SK-N-SH treated with all-trans-retinoic acid at 6 μM for 48 hours (cell line): ENCODE results near the gene RASA2.

ENCODE experiments used
- ATAC-seq: fragments of 200-7000 bp; cut with Tn5 transposase; 3 replicates; pipeline ENCODE4 v1.9.1; 2020; ENCODE audit warnings: mild to moderate bottlenecking, moderate library complexity
- ARNTL ChIP-seq: fragments of 450-650 bp; formaldehyde crosslinking; IDR thresholded peaks from 2 replicates; pipeline ENCODE4 v1.5.0; 2020; ENCODE audit warnings: low read depth, mild to moderate bottlenecking, moderate library complexity, borderline replicate concordance
- BACH2 ChIP-seq: fragments of 250-450 bp; sonication (Bioruptor Pico); IDR thresholded peaks from 2 replicates; pipeline ENCODE4 v1.9.0; 2021; ENCODE audit warnings: mild to moderate bottlenecking, borderline replicate concordance
- CREB5 ChIP-seq: fragments of 250-450 bp; sonication (Bioruptor Pico); IDR thresholded peaks from 2 replicates; pipeline ENCODE4 v1.5.1; 2020; ENCODE audit warnings: low read depth, mild to moderate bottlenecking, moderate library complexity
- CSDC2 ChIP-seq: fragments of 250-450 bp; sonication (Bioruptor Pico); IDR thresholded peaks from 2 replicates; pipeline ENCODE4 v1.5.0; 2020; ENCODE audit warnings: mild to moderate bottlenecking, moderate library complexity
- ESRRG ChIP-seq: fragments of 250-450 bp; sonication (Bioruptor Pico); IDR thresholded peaks from 2 replicates; pipeline ENCODE4 v1.6.1; 2021; ENCODE audit warnings: mild to moderate bottlenecking
- GLIS3 ChIP-seq: fragments of 250-450 bp; sonication (Bioruptor Pico); IDR thresholded peaks from 2 replicates; pipeline ENCODE4 v1.5.0; 2020; ENCODE audit warnings: mild to moderate bottlenecking, moderate library complexity
- ISL1 ChIP-seq: fragments of 250-450 bp; sonication (Bioruptor Pico); IDR thresholded peaks from 2 replicates; pipeline ENCODE4 v2.1.2; 2022; ENCODE audit warnings: mild to moderate bottlenecking, moderate library complexity
- OSR1 ChIP-seq: fragments of 250-450 bp; sonication (Bioruptor Pico); IDR thresholded peaks from 2 replicates; pipeline ENCODE4 v1.8.0; 2022; ENCODE audit warnings: moderate library complexity, mild to moderate bottlenecking, inconsistent platforms
- PPARA ChIP-seq: fragments of 250-450 bp; sonication (Bioruptor Pico); IDR thresholded peaks from 2 replicates; pipeline ENCODE4 v1.5.0; 2020; ENCODE audit warnings: mild to moderate bottlenecking, borderline replicate concordance
- RARB ChIP-seq: fragments of 250-450 bp; sonication (Bioruptor Pico); IDR thresholded peaks from 2 replicates; pipeline ENCODE4 v1.8.0; 2021; ENCODE audit warnings: mild to moderate bottlenecking, moderate library complexity
- SNAI2 ChIP-seq: fragments of 250-450 bp; sonication (Bioruptor Pico); IDR thresholded peaks from 2 replicates; pipeline ENCODE4 v1.5.0; 2020; ENCODE audit warnings: mild to moderate bottlenecking, moderate library complexity
- TCF4 ChIP-seq: fragments of 250-450 bp; sonication (Bioruptor Pico); IDR thresholded peaks from 2 replicates; pipeline ENCODE4 v1.8.0; 2021; ENCODE audit warnings: mild to moderate bottlenecking, moderate library complexity, borderline replicate concordance
- ZC3H10 ChIP-seq: fragments of 250-450 bp; sonication (Bioruptor Pico); IDR thresholded peaks from 2 replicates; pipeline ENCODE4 v1.5.1; 2021; ENCODE audit warnings: mild to moderate bottlenecking, moderate library complexity
- ZFP3 ChIP-seq: fragments of 250-450 bp; sonication (Bioruptor Pico); IDR thresholded peaks from 2 replicates; pipeline ENCODE4 v1.5.0; 2020; ENCODE audit warnings: mild to moderate bottlenecking, moderate library complexity
- ZFP30 ChIP-seq: fragments of 450-650 bp; formaldehyde crosslinking; IDR thresholded peaks from 2 replicates; pipeline ENCODE4 v1.5.0; 2022; ENCODE audit warnings: mild to moderate bottlenecking, moderate library complexity
- ZNF70 ChIP-seq: fragments of 450-650 bp; formaldehyde crosslinking; IDR thresholded peaks from 2 replicates; pipeline ENCODE4 v1.5.0; 2020; ENCODE audit warnings: mild to moderate bottlenecking, moderate library complexity
- ZNF8 ChIP-seq: fragments of 450-650 bp; formaldehyde crosslinking; IDR thresholded peaks from 2 replicates; pipeline ENCODE4 v1.5.0; 2020; ENCODE audit warnings: mild to moderate bottlenecking, moderate library complexity
- TF ChIP-seq, protein P1 (sequence below): fragments of 250-450 bp; sonication (Bioruptor Pico); IDR thresholded peaks from 2 replicates; pipeline ENCODE4 v1.5.1; 2021; ENCODE audit warnings: mild to moderate bottlenecking, moderate library complexity
- TF ChIP-seq, protein P2 (sequence below): fragments of 250-450 bp; sonication (Bioruptor Pico); IDR thresholded peaks from 2 replicates; pipeline ENCODE4 v1.5.0; 2020; ENCODE audit warnings: mild to moderate bottlenecking, moderate library complexity
- TF ChIP-seq, protein P3 (sequence below): fragments of 250-450 bp; sonication (Bioruptor Pico); IDR thresholded peaks from 2 replicates; pipeline ENCODE4 v1.8.0; 2020; ENCODE audit warnings: mild to moderate bottlenecking, moderate library complexity, borderline replicate concordance

RASA2 gene

GRCh38 chr3:141450727-141451375 lies 36.0 kb upstream of the RASA2 start (continued):
- TF ChIP-seq CREB5 (CRISPR knock-in tag) (no peak), RARB (CRISPR knock-in tag) (no peak), PPARA (CRISPR knock-in tag) (no peak), ZFP3 (no peak), GLIS3 (CRISPR knock-in tag) (no peak), ZC3H10 (CRISPR knock-in tag) (no peak), ZNF70 (CRISPR knock-in tag) (no peak)

DNA sequence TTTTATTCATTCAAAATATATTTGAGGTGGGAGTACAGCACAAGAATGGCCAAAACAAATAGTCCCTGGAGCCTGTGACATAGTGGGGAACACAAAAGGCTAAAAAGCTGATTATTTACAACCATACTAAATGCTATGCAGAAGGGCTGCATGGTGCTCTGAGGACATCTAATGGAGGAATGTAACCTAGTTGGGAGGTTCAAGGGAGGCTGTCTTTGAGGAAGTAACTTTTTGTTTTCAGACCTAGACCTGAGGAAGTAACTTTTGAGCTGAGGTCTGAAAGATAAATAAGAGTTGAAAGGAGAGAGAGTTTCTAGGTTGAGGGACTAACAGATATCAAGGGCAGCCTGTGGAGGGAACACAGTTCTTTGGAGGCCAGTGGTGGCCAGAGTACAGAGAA lies 34.8 kb upstream of the RASA2 start:
- TF ChIP-seq ZFP30 (CRISPR knock-in tag) (no peak), ESRRG (CRISPR knock-in tag) (no peak), OSR1 (CRISPR knock-in tag) (no peak), TCF4 (CRISPR knock-in tag) (no peak), CSDC2 (CRISPR knock-in tag) (no peak), SNAI2 (CRISPR knock-in tag) (no peak)
- TF ChIP-seq, protein P1, sequence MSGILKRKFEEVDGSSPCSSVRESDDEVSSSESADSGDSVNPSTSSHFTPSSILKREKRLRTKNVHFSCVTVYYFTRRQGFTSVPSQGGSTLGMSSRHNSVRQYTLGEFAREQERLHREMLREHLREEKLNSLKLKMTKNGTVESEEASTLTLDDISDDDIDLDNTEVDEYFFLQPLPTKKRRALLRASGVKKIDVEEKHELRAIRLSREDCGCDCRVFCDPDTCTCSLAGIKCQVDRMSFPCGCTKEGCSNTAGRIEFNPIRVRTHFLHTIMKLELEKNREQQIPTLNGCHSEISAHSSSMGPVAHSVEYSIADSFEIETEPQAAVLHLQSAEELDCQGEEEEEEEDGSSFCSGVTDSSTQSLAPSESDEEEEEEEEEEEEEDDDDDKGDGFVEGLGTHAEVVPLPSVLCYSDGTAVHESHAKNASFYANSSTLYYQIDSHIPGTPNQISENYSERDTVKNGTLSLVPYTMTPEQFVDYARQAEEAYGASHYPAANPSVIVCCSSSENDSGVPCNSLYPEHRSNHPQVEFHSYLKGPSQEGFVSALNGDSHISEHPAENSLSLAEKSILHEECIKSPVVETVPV (CRISPR knock-in tag): no peak
- ATAC-seq: peak; percentile 86

GRCh38 chr3:141452773-141453172 lies 34.1 kb upstream of the RASA2 start:
- no peak for ATAC-seq
- TF ChIP-seq PPARA (CRISPR knock-in tag): no peak
- TF ChIP-seq ISL1: no peak
- no peak for TF ChIP-seq ARNTL (CRISPR knock-in tag)
- no peak for TF ChIP-seq TCF4 (CRISPR knock-in tag)
- TF ChIP-seq ZNF70 (CRISPR knock-in tag): no peak
- TF ChIP-seq RARB (CRISPR knock-in tag): no peak
- TF ChIP-seq OSR1 (CRISPR knock-in tag): no peak
- TF ChIP-seq, protein P2, sequence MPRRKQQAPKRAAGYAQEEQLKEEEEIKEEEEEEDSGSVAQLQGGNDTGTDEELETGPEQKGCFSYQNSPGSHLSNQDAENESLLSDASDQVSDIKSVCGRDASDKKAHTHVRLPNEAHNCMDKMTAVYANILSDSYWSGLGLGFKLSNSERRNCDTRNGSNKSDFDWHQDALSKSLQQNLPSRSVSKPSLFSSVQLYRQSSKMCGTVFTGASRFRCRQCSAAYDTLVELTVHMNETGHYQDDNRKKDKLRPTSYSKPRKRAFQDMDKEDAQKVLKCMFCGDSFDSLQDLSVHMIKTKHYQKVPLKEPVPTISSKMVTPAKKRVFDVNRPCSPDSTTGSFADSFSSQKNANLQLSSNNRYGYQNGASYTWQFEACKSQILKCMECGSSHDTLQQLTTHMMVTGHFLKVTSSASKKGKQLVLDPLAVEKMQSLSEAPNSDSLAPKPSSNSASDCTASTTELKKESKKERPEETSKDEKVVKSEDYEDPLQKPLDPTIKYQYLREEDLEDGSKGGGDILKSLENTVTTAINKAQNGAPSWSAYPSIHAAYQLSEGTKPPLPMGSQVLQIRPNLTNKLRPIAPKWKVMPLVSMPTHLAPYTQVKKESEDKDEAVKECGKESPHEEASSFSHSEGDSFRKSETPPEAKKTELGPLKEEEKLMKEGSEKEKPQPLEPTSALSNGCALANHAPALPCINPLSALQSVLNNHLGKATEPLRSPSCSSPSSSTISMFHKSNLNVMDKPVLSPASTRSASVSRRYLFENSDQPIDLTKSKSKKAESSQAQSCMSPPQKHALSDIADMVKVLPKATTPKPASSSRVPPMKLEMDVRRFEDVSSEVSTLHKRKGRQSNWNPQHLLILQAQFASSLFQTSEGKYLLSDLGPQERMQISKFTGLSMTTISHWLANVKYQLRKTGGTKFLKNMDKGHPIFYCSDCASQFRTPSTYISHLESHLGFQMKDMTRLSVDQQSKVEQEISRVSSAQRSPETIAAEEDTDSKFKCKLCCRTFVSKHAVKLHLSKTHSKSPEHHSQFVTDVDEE (CRISPR knock-in tag): no peak
- TF ChIP-seq ZC3H10 (CRISPR knock-in tag): no peak
- TF ChIP-seq CREB5 (CRISPR knock-in tag): no peak
- no peak for TF ChIP-seq BACH2 (CRISPR knock-in tag)
- TF ChIP-seq CSDC2 (CRISPR knock-in tag): no peak
- no peak for TF ChIP-seq ZFP30 (CRISPR knock-in tag)
- no peak for TF ChIP-seq ZNF8 (CRISPR knock-in tag)
- TF ChIP-seq, protein P3, sequence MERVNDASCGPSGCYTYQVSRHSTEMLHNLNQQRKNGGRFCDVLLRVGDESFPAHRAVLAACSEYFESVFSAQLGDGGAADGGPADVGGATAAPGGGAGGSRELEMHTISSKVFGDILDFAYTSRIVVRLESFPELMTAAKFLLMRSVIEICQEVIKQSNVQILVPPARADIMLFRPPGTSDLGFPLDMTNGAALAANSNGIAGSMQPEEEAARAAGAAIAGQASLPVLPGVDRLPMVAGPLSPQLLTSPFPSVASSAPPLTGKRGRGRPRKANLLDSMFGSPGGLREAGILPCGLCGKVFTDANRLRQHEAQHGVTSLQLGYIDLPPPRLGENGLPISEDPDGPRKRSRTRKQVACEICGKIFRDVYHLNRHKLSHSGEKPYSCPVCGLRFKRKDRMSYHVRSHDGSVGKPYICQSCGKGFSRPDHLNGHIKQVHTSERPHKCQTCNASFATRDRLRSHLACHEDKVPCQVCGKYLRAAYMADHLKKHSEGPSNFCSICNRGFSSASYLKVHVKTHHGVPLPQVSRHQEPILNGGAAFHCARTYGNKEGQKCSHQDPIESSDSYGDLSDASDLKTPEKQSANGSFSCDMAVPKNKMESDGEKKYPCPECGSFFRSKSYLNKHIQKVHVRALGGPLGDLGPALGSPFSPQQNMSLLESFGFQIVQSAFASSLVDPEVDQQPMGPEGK (CRISPR knock-in tag): no peak
- TF ChIP-seq, all 23 proteins: peak for 0
